T-cell (primary cell): ENCODE data around the gene MUC4. TPM values are rescaled to one million over a fixed set of nuclear protein-coding genes. Genes with fewer than 3 reads are reported as not detected.
"Not testable (repeated sequence)": the region's sequence is repeated elsewhere in the genome, so short reads cannot be mapped to it uniquely, and the experiment has no call there.

Experiments used
- ATAC-seq, 4 experiments: fragments of 200-7000 bp in 3 of 4; fragments of 150-1000 bp in 1 of 4; cut with Tn5 transposase; replicated peaks in 1 of 4; 1 replicate in 3 of 4; 2 replicates in 1 of 4; pipeline ENCODE4 v1.10.0; 2021; ENCODE audit warnings: moderate library complexity in 3 of 4, mild to moderate bottlenecking in 2 of 4, moderate number of reproducible peaks in 1 of 4
- CTCF ChIA-PET, 2 donors: fragments of 300-600 bp; sonication (Branson Sonifier 250); formaldehyde crosslinking; loops; one replicate each; lab custom pipeline; 2022; ENCODE audit warnings: antibody characterized with exemption in 2 of 2; lab: Charles Lee
- POLR2A ChIA-PET, 2 donors: fragments of 300-600 bp; sonication (Branson Sonifier 250); formaldehyde crosslinking; loops; one replicate each; lab custom pipeline; 2022; ENCODE audit warnings: antibody characterized with exemption in 2 of 2; lab: Charles Lee
- DNase-seq, 35 experiments: peaks; one replicate each; pipeline versions ENCODE4 v3.0.0 to v3.0.0-alpha.2; 2013 to 2023
- H3K27ac ChIP-seq: one replicate; pipeline ENCODE4 v1.5.1; 2013; ENCODE audit warnings: low read length
- H3K27me3 ChIP-seq, 2 experiments: replicated peaks in 1 of 2; 1 replicate in 1 of 2; 2 replicates in 1 of 2; pipeline versions ENCODE4 v1.6.1 to v1.7.0; 2013; ENCODE audit warnings: low read length in 1 of 2, mixed read lengths in 1 of 2; ENCODE audit not compliant: control insufficient read depth in 2 of 2, insufficient read depth in 2 of 2; ENCODE audit errors: extremely low read depth in 1 of 2
- H3K36me3 ChIP-seq, 2 donors: 1 replicate in 1 of 2; 2 replicates in 1 of 2; pipeline versions ENCODE4 v1.6.1 to v1.7.0; 2013; ENCODE audit warnings: low read length in 1 of 2; ENCODE audit not compliant: control insufficient read depth in 2 of 2, insufficient read depth in 1 of 2; ENCODE audit errors: extremely low read depth in 1 of 2
- H3K4me1 ChIP-seq, 2 experiments: 1 replicate in 1 of 2; 2 replicates in 1 of 2; pipeline versions ENCODE4 v1.6.1 to v1.7.0; 2013; ENCODE audit warnings: low read length in 2 of 2, mixed read lengths in 1 of 2; ENCODE audit not compliant: insufficient read depth in 2 of 2, control insufficient read depth in 1 of 2; ENCODE audit errors: extremely low read depth in 1 of 2
- H3K4me3 ChIP-seq, 2 donors: 1 replicate in 1 of 2; 2 replicates in 1 of 2; pipeline versions ENCODE4 v1.5.1 to v1.7.0; 2013; ENCODE audit warnings: mild to moderate bottlenecking in 2 of 2, low read length in 1 of 2, moderate library complexity in 1 of 2; ENCODE audit not compliant: control insufficient read depth in 1 of 2; ENCODE audit errors: extremely low read depth in 1 of 2
- H3K9me3 ChIP-seq: 2 replicates; pipeline ENCODE4 v1.7.0; 2013
- H3K27ac Mint-ChIP-seq, 2 donors: one replicate each; pipeline ENCODE4 v1.8.0; 2020 to 2021; ENCODE audit warnings: mild to moderate bottlenecking in 2 of 2, mixed read lengths in 2 of 2
- H3K27me3 Mint-ChIP-seq, 2 donors: one replicate each; pipeline ENCODE4 v1.8.0; 2021 to 2022; ENCODE audit warnings: mixed read lengths in 2 of 2
- H3K36me3 Mint-ChIP-seq: one replicate; pipeline ENCODE4 v1.8.0; 2021; ENCODE audit warnings: mixed read lengths
- H3K4me1 Mint-ChIP-seq, 3 donors: one replicate each; pipeline ENCODE4 v1.8.0; 2020 to 2022; ENCODE audit warnings: mixed read lengths in 3 of 3, mild to moderate bottlenecking in 1 of 3
- H3K4me3 Mint-ChIP-seq, 3 donors: one replicate each; pipeline ENCODE4 v1.8.0; 2020 to 2022; ENCODE audit warnings: mild to moderate bottlenecking in 3 of 3, mixed read lengths in 3 of 3, moderate library complexity in 3 of 3
- H3K9me3 Mint-ChIP-seq, 3 donors: one replicate each; pipeline ENCODE4 v1.8.0; 2020 to 2022; ENCODE audit warnings: mixed read lengths in 3 of 3
- WGBS: methylation state at CpG from one replicate; pipeline ENCODE4 v1.1.5; 2013; ENCODE audit warnings: missing lambda C conversion rate; ENCODE audit not compliant: insufficient coverage; 5-methylcytosine and 5-hydroxymethylcytosine counted together
- total RNA-seq, 35 experiments: library from RNA in 6 of 35; stranded (reverse) in 6 of 35; fragments of 120-200 nt in 1 of 35; gene quantifications; one replicate each; pipeline versions ENCODE4 v1.2.1 to v1.2.4 and lab custom pipeline; 2013 to 2026

The MUC4 gene
- total RNA-seq, 5 donors from 2014 or later (not counting 1 experiment from before 2014, with no cell fraction given), result 0.03 to 0.16 (median 0.05) TPM; not detected in 1

GRCh38 chr3:195746346-195746745, 65.4 kb downstream of the MUC4 start:
- Histone ChIP-seq H3K27ac (no peak overlapping the region), H3K4me3 (no peak overlapping the region), H3K27me3 (peaks cover 0 to 25% of the 10 kb centered on the region in 2 experiments), H3K9me3 (no peaks in the 10 kb centered on the region), H3K36me3 (no peaks in the 10 kb centered on the region), H3K4me1 (peaks cover 0 to 12% of the 10 kb centered on the region in 2 experiments)
- no peak overlapping the region for H3K27ac Mint-ChIP-seq
- H3K4me3 Mint-ChIP-seq, result no peak overlapping the region
- no peaks in the 10 kb centered on the region for H3K36me3 Mint-ChIP-seq
- WGBS, result 85% methylated on average over 5 of the region's 8 CpGs
- no peaks in the 10 kb centered on the region for H3K9me3 Mint-ChIP-seq
- peaks cover 5 to 14% (median 11%) of the 10 kb centered on the region in 3 donors for H3K4me1 Mint-ChIP-seq
- H3K27me3 Mint-ChIP-seq, result peaks cover 0 to 8% of the 10 kb centered on the region in 2 donors
- POLR2A ChIA-PET, result no interaction called here
- DNase-seq, result no peak
- CTCF ChIA-PET, result no interaction called here
- ATAC-seq, result no peak

DNA sequence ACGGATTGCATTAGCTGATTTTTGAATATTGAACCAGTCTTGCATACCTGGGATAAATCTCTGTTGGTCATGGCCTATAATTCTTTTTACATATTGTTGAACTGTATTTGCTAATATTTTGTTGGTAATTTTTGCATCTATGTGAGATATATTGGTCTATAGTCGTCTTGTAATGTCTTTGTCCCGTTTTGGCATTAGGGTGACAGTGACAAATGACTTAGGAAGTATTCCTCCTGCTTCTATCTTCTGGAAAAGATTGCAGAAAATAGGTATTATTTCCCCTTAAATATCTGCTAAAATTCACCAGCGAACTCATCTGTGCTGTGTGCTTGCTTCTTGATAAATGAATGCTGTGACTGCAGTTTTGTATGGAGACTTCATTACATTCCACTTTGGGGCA, 67.3 kb downstream of the MUC4 start:
- Mint-ChIP-seq H3K9me3 (no peaks in the 10 kb centered on the region), H3K27ac (no peak overlapping the region), H3K36me3 (no peaks in the 10 kb centered on the region), H3K4me1 (peaks cover 5 to 14% (median 11%) of the 10 kb centered on the region in 3 donors), H3K4me3 (no peak overlapping the region), H3K27me3 (peaks cover 0 to 8% of the 10 kb centered on the region in 2 donors)
- no peaks in the 10 kb centered on the region for H3K36me3 ChIP-seq
- ATAC-seq, result no peak
- 83% methylated on average over 1 of the region's 4 CpGs for WGBS
- DNase-seq, result no peak
- H3K9me3 ChIP-seq, result no peaks in the 10 kb centered on the region
- H3K27ac ChIP-seq, result no peak overlapping the region
- H3K4me3 ChIP-seq, result no peak overlapping the region
- ChIA-PET POLR2A (no interaction called here), CTCF (no interaction called here)
- H3K4me1 ChIP-seq, result peaks cover 0 to 12% of the 10 kb centered on the region in 2 experiments
- peaks cover 0 to 34% of the 10 kb centered on the region in 2 experiments for H3K27me3 ChIP-seq

DNA sequence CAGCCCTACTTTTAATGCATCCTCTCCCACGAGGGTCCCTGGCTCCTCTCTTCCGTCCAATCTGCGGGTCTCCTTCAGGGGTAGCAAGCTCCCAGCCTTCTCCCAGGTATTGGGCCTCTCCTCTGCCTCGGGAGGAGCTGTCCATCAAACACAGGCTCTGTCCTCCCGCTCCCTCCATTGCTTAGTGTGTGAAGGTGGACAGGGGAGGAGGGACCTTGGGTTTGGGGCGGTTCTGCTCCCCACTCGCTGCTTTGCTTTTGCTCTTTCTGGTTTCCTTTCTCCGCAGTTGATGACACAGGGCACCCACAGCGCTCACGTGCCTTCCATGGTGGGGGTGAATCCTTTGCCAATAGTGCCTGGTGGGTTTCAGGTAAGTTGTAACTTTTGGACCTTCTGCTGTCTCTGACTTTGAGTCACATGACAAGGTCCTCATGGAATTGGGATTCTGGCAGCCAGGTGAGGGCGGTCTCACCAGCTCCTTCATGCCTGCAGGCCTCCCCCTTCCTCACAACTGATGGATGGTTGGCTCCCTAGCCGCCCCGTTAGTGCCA, 72.1 kb downstream of the MUC4 start:
- CTCF ChIA-PET, result no interaction called here

GRCh38 chr3:195738274-195739044, 73.3 kb downstream of the MUC4 start:
- peaks cover 0 to 4% (median 0%) of the 10 kb centered on the region in 3 donors for H3K4me1 Mint-ChIP-seq
- 81% methylated on average over 13 of the region's 14 CpGs for WGBS
- CTCF ChIA-PET, result no interaction called here
- H3K27me3 Mint-ChIP-seq, result peaks cover 3 to 4% of the 10 kb centered on the region in 2 donors
- POLR2A ChIA-PET, result no interaction called here
- DNase-seq, result no peak
- peaks cover 15% of the 10 kb centered on the region for H3K36me3 Mint-ChIP-seq
- Histone ChIP-seq H3K4me3 (no peak overlapping the region), H3K9me3 (no peaks in the 10 kb centered on the region), H3K4me1 (no peaks in the 10 kb centered on the region), H3K36me3 (peaks cover 0 to 2% of the 10 kb centered on the region in 2 donors), H3K27ac (no peak overlapping the region), H3K27me3 (peaks cover 0 to 15% of the 10 kb centered on the region in 2 experiments)
- ATAC-seq, result no peak
- no peaks in the 10 kb centered on the region for H3K9me3 Mint-ChIP-seq
- H3K4me3 Mint-ChIP-seq, result no peak overlapping the region
- H3K27ac Mint-ChIP-seq, result no peak overlapping the region

More for the DNA sequence above, 72.1 kb downstream of the MUC4 start:
- POLR2A ChIA-PET, result no interaction called here
- peaks cover 0 to 4% (median 0%) of the 10 kb centered on the region in 3 donors for H3K4me1 Mint-ChIP-seq
- WGBS, result 83% methylated on average over 7 of the region's 13 CpGs
- H3K27ac ChIP-seq, result no peak overlapping the region
- no peak overlapping the region for H3K4me3 ChIP-seq
- no peak overlapping the region for H3K4me3 Mint-ChIP-seq
- ATAC-seq (no peak), DNase-seq (no peak)
- H3K4me1 ChIP-seq, result no peaks in the 10 kb centered on the region
- no peaks in the 10 kb centered on the region for H3K9me3 Mint-ChIP-seq
- peaks cover 0 to 15% of the 10 kb centered on the region in 2 experiments for H3K27me3 ChIP-seq
- H3K36me3 ChIP-seq, result peaks cover 0 to 2% of the 10 kb centered on the region in 2 donors
- peaks cover 13% of the 10 kb centered on the region for H3K36me3 Mint-ChIP-seq
- H3K9me3 ChIP-seq, result no peaks in the 10 kb centered on the region
- peaks cover 3 to 4% of the 10 kb centered on the region in 2 donors for H3K27me3 Mint-ChIP-seq
- H3K27ac Mint-ChIP-seq, result no peak overlapping the region

- H3K4me3 Mint-ChIP-seq, H3K36me3 ChIP-seq, H3K9me3 Mint-ChIP-seq, H3K9me3 ChIP-seq, H3K27ac Mint-ChIP-seq, H3K4me3 ChIP-seq, POLR2A ChIA-PET, ATAC-seq, H3K27me3 Mint-ChIP-seq, H3K4me1 ChIP-seq, CTCF ChIA-PET, H3K27ac ChIP-seq, H3K4me1 Mint-ChIP-seq, DNase-seq: not testable (repeated sequence)
- peaks cover 0 to 18% of the 10 kb centered on the region in 2 experiments for H3K27me3 ChIP-seq
- H3K36me3 Mint-ChIP-seq, result peaks cover 18% of the 10 kb centered on the region
- WGBS, result 91% methylated on average over 6 of the region's 6 CpGs
These were observed 73.9 kb downstream of the MUC4 start for GRCh38 chr3:195737782-195738181.

- Mint-ChIP-seq H3K9me3 (no peaks in the 10 kb centered on the region), H3K27me3 (peaks cover 3 to 4% of the 10 kb centered on the region in 2 donors), H3K36me3 (peaks cover 18% of the 10 kb centered on the region), H3K4me3 (no peak overlapping the region), H3K27ac (no peak overlapping the region), H3K4me1 (peaks cover 0 to 4% (median 0%) of the 10 kb centered on the region in 3 donors)
- peaks cover 0 to 18% of the 10 kb centered on the region in 2 experiments for H3K27me3 ChIP-seq
- 83% methylated on average over 10 of the region's 12 CpGs for WGBS
- ATAC-seq, result no peak
- no peaks in the 10 kb centered on the region for H3K4me1 ChIP-seq
- H3K4me3 ChIP-seq, result no peak overlapping the region
- H3K36me3 ChIP-seq, result peaks cover 0 to 2% of the 10 kb centered on the region in 2 donors
- ChIA-PET CTCF (no interaction called here), POLR2A (no interaction called here)
- no peak for DNase-seq
- H3K27ac ChIP-seq, result no peak overlapping the region
- H3K9me3 ChIP-seq, result no peaks in the 10 kb centered on the region
These were observed 74.8 kb downstream of the MUC4 start for GRCh38 chr3:195736866-195737490.
